Neural progenitor cell (in vitro differentiated cells): ENCODE results near the gene CKMT2. TPM values are rescaled to one million over a fixed set of nuclear protein-coding genes. Genes with fewer than 3 reads are reported as not detected.

Source experiments
- DNase-seq: peaks from one replicate; pipeline ENCODE4 v3.0.0-alpha.2; 2016; ENCODE audit warnings: low spot score
- H2AFZ ChIP-seq: fragments of 200-600 bp; sonication (generic); replicated peaks from 2 replicates; pipeline ENCODE4 v1.6.1; 2016; ENCODE audit warnings: antibody characterized with exemption
- H3F3A ChIP-seq: fragments of 200-600 bp; sonication (generic); 2 replicates; pipeline ENCODE4 v1.6.1; 2016; ENCODE audit warnings: antibody characterized with exemption, low read depth
- H3K27ac ChIP-seq: fragments of 200-600 bp; sonication (generic); 2 replicates; pipeline ENCODE4 v1.5.1; 2016; ENCODE audit warnings: mild to moderate bottlenecking
- H3K27me3 ChIP-seq: fragments of 200-600 bp; sonication (generic); 2 replicates; pipeline ENCODE4 v1.6.1; 2016; ENCODE audit warnings: mild to moderate bottlenecking, moderate library complexity
- H3K36me3 ChIP-seq: fragments of 200-600 bp; sonication (generic); 2 replicates; pipeline ENCODE4 v1.5.1; 2016
- H3K4me1 ChIP-seq: fragments of 200-600 bp; sonication (generic); 2 replicates; pipeline ENCODE4 v1.6.1; 2016; ENCODE audit warnings: mixed run types
- H3K4me2 ChIP-seq: fragments of 200-600 bp; sonication (generic); 2 replicates; pipeline ENCODE4 v1.6.1; 2016
- H3K4me3 ChIP-seq: fragments of 200-600 bp; sonication (generic); 2 replicates; pipeline ENCODE4 v1.5.1; 2016
- H3K79me2 ChIP-seq: fragments of 200-600 bp; sonication (generic); 2 replicates; pipeline ENCODE4 v1.6.1; 2016; ENCODE audit warnings: low read depth
- H3K9ac ChIP-seq: fragments of 200-600 bp; sonication (generic); 2 replicates; pipeline ENCODE4 v1.6.1; 2016
- H3K9me3 ChIP-seq: fragments of 200-600 bp; sonication (generic); 2 replicates; pipeline ENCODE4 v1.5.1; 2016; ENCODE audit warnings: low read depth
- H4K20me1 ChIP-seq: fragments of 200-600 bp; sonication (generic); 2 replicates; pipeline ENCODE4 v1.6.1; 2016; ENCODE audit warnings: low read depth
- H3K27ac Mint-ChIP-seq: 3 replicates; pipeline ENCODE4 v1.8.0; 2021; ENCODE audit warnings: mixed read lengths
- H3K27me3 Mint-ChIP-seq: 2 replicates; pipeline ENCODE4 v1.8.0; 2022; ENCODE audit warnings: low read depth, mild to moderate bottlenecking, inconsistent platforms, moderate library complexity, mixed read lengths; ENCODE audit not compliant: insufficient read depth
- H3K36me3 Mint-ChIP-seq: 3 replicates; pipeline ENCODE4 v1.8.0; 2021; ENCODE audit warnings: mixed read lengths
- H3K4me1 Mint-ChIP-seq: 3 replicates; pipeline ENCODE4 v1.8.0; 2021; ENCODE audit warnings: mixed read lengths
- H3K4me3 Mint-ChIP-seq: 3 replicates; pipeline ENCODE4 v1.8.0; 2021; ENCODE audit warnings: mild to moderate bottlenecking, moderate library complexity, mixed read lengths
- H3K9me3 Mint-ChIP-seq: 3 replicates; pipeline ENCODE4 v1.8.0; 2020; ENCODE audit warnings: mixed read lengths
- CTCF ChIP-seq: fragments of 200-600 bp; sonication (generic); IDR thresholded peaks from 2 replicates; pipeline ENCODE4 v1.5.1; 2017; ENCODE audit warnings: antibody characterized with exemption, mild to moderate bottlenecking
- EZH2 ChIP-seq: fragments of 200-600 bp; sonication (generic); IDR thresholded peaks from 2 replicates; pipeline ENCODE4 v1.6.1; 2017; ENCODE audit warnings: antibody characterized with exemption, mild to moderate bottlenecking, moderate library complexity
- EZH2phosphoT487 ChIP-seq: fragments of 200-600 bp; sonication (generic); IDR thresholded peaks from 2 replicates; pipeline ENCODE4 v1.6.1; 2017; ENCODE audit warnings: antibody characterized with exemption
- total RNA-seq: library from RNA; depleted of rRNA; stranded (reverse); fragments of >200 nt; gene quantifications from 2 replicates; pipeline ENCODE4 v1.2.3, GENCODE V29; 2015; ENCODE audit warnings: low replicate concordance

The CKMT2 gene
- total RNA-seq, 1 donor from 2014 or later = not detected

GRCh38 chr5:81222285-81222684 is 10.8 kb upstream of the CKMT2 start:
- Histone ChIP-seq H3K27me3 (no peaks in the 10 kb centered on the region), H3K4me1 (no peaks in the 10 kb centered on the region), H3K4me2 (no peak overlapping the region), H3K9me3 (no peaks in the 10 kb centered on the region), H2AFZ (no peak overlapping the region), H3K4me3 (no peak overlapping the region), H3K27ac (no peak overlapping the region), H3K79me2 (no peaks in the 10 kb centered on the region), H3K9ac (no peak overlapping the region), H4K20me1 (no peaks in the 10 kb centered on the region), H3F3A (no peaks in the 10 kb centered on the region), H3K36me3 (no peaks in the 10 kb centered on the region)
- Mint-ChIP-seq H3K9me3 (peaks cover 3% of the 10 kb centered on the region), H3K27ac (no peak overlapping the region), H3K4me3 (no peak overlapping the region), H3K4me1 (no peaks in the 10 kb centered on the region), H3K36me3 (peaks cover 7% of the 10 kb centered on the region), H3K27me3 (no peaks in the 10 kb centered on the region)
- no peak for TF ChIP-seq EZH2phosphoT487
- TF ChIP-seq EZH2 = no peak
- TF ChIP-seq CTCF = no peak
- no peak for DNase-seq

GRCh38 chr5:81225463-81225862 is 7.7 kb upstream of the CKMT2 start:
- Mint-ChIP-seq H3K36me3 (no peaks in the 10 kb centered on the region), H3K4me1 (no peaks in the 10 kb centered on the region), H3K9me3 (no peaks in the 10 kb centered on the region), H3K27me3 (no peaks in the 10 kb centered on the region), H3K4me3 (no peak overlapping the region), H3K27ac (no peak overlapping the region)
- H3K4me3 ChIP-seq = no peak overlapping the region
- no peak overlapping the region for H2AFZ ChIP-seq
- no peaks in the 10 kb centered on the region for H3K36me3 ChIP-seq
- TF ChIP-seq CTCF = no peak
- no peak for TF ChIP-seq EZH2
- TF ChIP-seq EZH2phosphoT487 = no peak
- H3K27ac ChIP-seq = no peak overlapping the region
- H3K9ac ChIP-seq = no peak overlapping the region
- no peaks in the 10 kb centered on the region for H3F3A ChIP-seq
- H4K20me1 ChIP-seq = no peaks in the 10 kb centered on the region
- no peaks in the 10 kb centered on the region for H3K27me3 ChIP-seq
- no peak overlapping the region for H3K4me2 ChIP-seq
- DNase-seq = no peak
- no peaks in the 10 kb centered on the region for H3K79me2 ChIP-seq
- H3K4me1 ChIP-seq = no peaks in the 10 kb centered on the region
- no peaks in the 10 kb centered on the region for H3K9me3 ChIP-seq

GRCh38 chr5:81226286-81226685 is 6.8 kb upstream of the CKMT2 start:
- no peaks in the 10 kb centered on the region for H4K20me1 ChIP-seq
- H3K4me2 ChIP-seq = no peak overlapping the region
- Mint-ChIP-seq H3K27ac (no peak overlapping the region), H3K9me3 (no peaks in the 10 kb centered on the region), H3K4me3 (no peak overlapping the region), H3K4me1 (no peaks in the 10 kb centered on the region), H3K27me3 (no peaks in the 10 kb centered on the region), H3K36me3 (no peaks in the 10 kb centered on the region)
- no peak overlapping the region for H3K9ac ChIP-seq
- H3K4me3 ChIP-seq = no peak overlapping the region
- no peaks in the 10 kb centered on the region for H3K9me3 ChIP-seq
- no peaks in the 10 kb centered on the region for H3F3A ChIP-seq
- no peak for TF ChIP-seq EZH2phosphoT487
- no peak for TF ChIP-seq EZH2
- TF ChIP-seq CTCF = no peak
- H3K79me2 ChIP-seq = no peaks in the 10 kb centered on the region
- H3K27me3 ChIP-seq = no peaks in the 10 kb centered on the region
- no peaks in the 10 kb centered on the region for H3K36me3 ChIP-seq
- no peaks in the 10 kb centered on the region for H3K4me1 ChIP-seq
- H3K27ac ChIP-seq = no peak overlapping the region
- H2AFZ ChIP-seq = no peak overlapping the region
- no peak for DNase-seq

GRCh38 chr5:81226949-81227348 is 6.2 kb upstream of the CKMT2 start:
- Mint-ChIP-seq H3K9me3 (no peaks in the 10 kb centered on the region), H3K4me1 (no peaks in the 10 kb centered on the region), H3K36me3 (no peaks in the 10 kb centered on the region), H3K27ac (no peak overlapping the region), H3K27me3 (no peaks in the 10 kb centered on the region), H3K4me3 (no peak overlapping the region)
- no peak for DNase-seq
- Histone ChIP-seq H3K4me1 (no peaks in the 10 kb centered on the region), H3K79me2 (no peaks in the 10 kb centered on the region), H3K9ac (no peak overlapping the region), H3K36me3 (no peaks in the 10 kb centered on the region), H3K27ac (no peak overlapping the region), H3K4me3 (no peak overlapping the region), H3K9me3 (no peaks in the 10 kb centered on the region), H3F3A (no peaks in the 10 kb centered on the region), H3K4me2 (no peak overlapping the region), H4K20me1 (no peaks in the 10 kb centered on the region), H3K27me3 (no peaks in the 10 kb centered on the region), H2AFZ (no peak overlapping the region)
- TF ChIP-seq EZH2 (no peak), EZH2phosphoT487 (no peak), CTCF (no peak)
